Measurements from ENCODE around the gene FN3K. TPM values are rescaled to one million over a fixed set of nuclear protein-coding genes. Genes with fewer than 3 reads are reported as not detected.

The FN3K gene
- total and polyA plus RNA-seq, 2 of the 13 experiments (the other 11 are each of a cell fraction or from before 2014, with no cell fraction given), result 3.5 to 12.2 TPM

DNA sequence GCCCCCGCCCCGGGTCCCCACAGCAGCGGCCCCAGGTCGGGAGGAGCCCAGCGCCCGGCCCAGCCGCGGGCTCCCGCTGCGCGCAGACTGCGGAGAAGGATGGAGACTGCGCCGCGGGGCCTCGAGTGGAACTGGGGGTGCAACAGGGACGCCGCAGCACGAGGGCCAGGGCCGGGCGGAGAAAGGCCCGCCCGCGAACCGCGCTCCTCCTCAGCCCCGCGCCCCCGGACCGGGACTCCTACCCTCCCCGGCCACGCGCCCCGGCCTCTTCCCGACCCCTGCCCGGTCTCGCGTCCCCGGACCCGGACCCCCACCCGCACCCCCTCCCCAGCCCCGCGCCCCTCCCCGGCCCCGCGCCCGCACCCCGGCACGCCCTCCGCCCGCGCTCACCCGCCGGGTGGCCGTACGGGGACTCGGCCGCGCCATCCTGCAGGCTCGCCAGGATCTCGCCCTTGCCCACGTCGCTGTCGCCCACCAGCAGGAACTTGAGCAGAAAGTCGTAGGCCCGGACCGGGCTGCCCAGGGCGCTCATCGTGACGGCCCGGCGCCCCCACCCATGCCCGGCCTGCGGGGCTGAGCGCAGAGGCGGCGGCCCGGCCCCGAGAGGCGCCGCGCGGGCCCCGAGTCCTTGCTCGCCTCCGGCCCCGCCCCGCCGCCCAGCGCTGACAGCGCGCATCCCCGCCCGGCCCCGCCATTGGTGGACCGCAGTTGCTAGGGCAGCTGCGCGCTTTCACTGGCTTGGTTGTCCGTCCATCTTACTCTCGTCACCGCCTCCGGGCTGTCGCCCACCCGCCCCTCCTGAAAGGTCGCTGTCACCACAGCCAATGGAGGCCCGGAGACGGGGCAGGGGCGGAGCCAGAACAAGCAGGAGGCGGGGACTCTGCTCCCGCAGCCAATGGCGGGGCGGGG is 37.1 kb upstream of the FN3K start, which contains the start of gene RAB40B (continued):
- TF ChIP-seq, protein P1, sequence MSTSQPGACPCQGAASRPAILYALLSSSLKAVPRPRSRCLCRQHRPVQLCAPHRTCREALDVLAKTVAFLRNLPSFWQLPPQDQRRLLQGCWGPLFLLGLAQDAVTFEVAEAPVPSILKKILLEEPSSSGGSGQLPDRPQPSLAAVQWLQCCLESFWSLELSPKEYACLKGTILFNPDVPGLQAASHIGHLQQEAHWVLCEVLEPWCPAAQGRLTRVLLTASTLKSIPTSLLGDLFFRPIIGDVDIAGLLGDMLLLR (CRISPR knock-in tag; IDR thresholded peaks at IDR 0.05), result no peak
- TF ChIP-seq GABPA (IDR thresholded peaks at IDR 0.05; ENCODE audit: low read depth, low read length), result no peak
- TF ChIP-seq GABPA (CRISPR knock-in tag; IDR thresholded peaks at IDR 0.05; ENCODE audit: low read depth), result no peak
- TF ChIP-seq HMG20A (CRISPR knock-in tag; IDR thresholded peaks at IDR 0.05; ENCODE audit: borderline replicate concordance), result no peak
- TF ChIP-seq, protein P2, sequence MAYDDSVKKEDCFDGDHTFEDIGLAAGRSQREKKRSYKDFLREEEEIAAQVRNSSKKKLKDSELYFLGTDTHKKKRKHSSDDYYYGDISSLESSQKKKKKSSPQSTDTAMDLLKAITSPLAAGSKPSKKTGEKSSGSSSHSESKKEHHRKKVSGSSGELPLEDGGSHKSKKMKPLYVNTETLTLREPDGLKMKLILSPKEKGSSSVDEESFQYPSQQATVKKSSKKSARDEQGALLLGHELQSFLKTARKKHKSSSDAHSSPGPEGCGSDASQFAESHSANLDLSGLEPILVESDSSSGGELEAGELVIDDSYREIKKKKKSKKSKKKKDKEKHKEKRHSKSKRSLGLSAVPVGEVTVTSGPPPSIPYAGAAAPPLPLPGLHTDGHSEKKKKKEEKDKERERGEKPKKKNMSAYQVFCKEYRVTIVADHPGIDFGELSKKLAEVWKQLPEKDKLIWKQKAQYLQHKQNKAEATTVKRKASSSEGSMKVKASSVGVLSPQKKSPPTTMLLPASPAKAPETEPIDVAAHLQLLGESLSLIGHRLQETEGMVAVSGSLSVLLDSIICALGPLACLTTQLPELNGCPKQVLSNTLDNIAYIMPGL (CRISPR knock-in tag; IDR thresholded peaks at IDR 0.05; ENCODE audit: borderline replicate concordance in 1 of 2, low read depth in 1 of 2), result no peak
- TF ChIP-seq HNRNPL (IDR thresholded peaks at IDR 0.05; ENCODE audit: low read depth, low read length), result no peak
- TF ChIP-seq TBX2 (CRISPR knock-in tag; IDR thresholded peaks at IDR 0.05; ENCODE audit: borderline replicate concordance), result no peak
- TF ChIP-seq, protein P3, sequence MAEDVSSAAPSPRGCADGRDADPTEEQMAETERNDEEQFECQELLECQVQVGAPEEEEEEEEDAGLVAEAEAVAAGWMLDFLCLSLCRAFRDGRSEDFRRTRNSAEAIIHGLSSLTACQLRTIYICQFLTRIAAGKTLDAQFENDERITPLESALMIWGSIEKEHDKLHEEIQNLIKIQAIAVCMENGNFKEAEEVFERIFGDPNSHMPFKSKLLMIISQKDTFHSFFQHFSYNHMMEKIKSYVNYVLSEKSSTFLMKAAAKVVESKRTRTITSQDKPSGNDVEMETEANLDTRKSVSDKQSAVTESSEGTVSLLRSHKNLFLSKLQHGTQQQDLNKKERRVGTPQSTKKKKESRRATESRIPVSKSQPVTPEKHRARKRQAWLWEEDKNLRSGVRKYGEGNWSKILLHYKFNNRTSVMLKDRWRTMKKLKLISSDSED (CRISPR knock-in tag; IDR thresholded peaks at IDR 0.05), result no peak
- TF ChIP-seq ZSCAN30 (CRISPR knock-in tag; IDR thresholded peaks at IDR 0.05), result no peak
- TF ChIP-seq ZNF30 (CRISPR knock-in tag; IDR thresholded peaks at IDR 0.05), result no peak
- TF ChIP-seq, protein P4, sequence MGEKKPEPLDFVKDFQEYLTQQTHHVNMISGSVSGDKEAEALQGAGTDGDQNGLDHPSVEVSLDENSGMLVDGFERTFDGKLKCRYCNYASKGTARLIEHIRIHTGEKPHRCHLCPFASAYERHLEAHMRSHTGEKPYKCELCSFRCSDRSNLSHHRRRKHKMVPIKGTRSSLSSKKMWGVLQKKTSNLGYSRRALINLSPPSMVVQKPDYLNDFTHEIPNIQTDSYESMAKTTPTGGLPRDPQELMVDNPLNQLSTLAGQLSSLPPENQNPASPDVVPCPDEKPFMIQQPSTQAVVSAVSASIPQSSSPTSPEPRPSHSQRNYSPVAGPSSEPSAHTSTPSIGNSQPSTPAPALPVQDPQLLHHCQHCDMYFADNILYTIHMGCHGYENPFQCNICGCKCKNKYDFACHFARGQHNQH (CRISPR knock-in tag; IDR thresholded peaks at IDR 0.05), result no peak
- TF ChIP-seq SCMH1 (CRISPR knock-in tag; IDR thresholded peaks at IDR 0.05; ENCODE audit: borderline replicate concordance), result no peak
- TF ChIP-seq, protein P5, sequence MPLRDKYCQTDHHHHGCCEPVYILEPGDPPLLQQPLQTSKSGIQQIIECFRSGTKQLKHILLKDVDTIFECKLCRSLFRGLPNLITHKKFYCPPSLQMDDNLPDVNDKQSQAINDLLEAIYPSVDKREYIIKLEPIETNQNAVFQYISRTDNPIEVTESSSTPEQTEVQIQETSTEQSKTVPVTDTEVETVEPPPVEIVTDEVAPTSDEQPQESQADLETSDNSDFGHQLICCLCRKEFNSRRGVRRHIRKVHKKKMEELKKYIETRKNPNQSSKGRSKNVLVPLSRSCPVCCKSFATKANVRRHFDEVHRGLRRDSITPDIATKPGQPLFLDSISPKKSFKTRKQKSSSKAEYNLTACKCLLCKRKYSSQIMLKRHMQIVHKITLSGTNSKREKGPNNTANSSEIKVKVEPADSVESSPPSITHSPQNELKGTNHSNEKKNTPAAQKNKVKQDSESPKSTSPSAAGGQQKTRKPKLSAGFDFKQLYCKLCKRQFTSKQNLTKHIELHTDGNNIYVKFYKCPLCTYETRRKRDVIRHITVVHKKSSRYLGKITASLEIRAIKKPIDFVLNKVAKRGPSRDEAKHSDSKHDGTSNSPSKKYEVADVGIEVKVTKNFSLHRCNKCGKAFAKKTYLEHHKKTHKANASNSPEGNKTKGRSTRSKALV (CRISPR knock-in tag; IDR thresholded peaks at IDR 0.05), result no peak
- no peak for TF ChIP-seq ZNF138 (CRISPR knock-in tag; IDR thresholded peaks at IDR 0.05; ENCODE audit: low read depth)
- no peak for TF ChIP-seq SRSF4 (IDR thresholded peaks at IDR 0.05; ENCODE audit: low read depth, low read length, poor library complexity, severe bottlenecking)
- TF ChIP-seq, protein P6, sequence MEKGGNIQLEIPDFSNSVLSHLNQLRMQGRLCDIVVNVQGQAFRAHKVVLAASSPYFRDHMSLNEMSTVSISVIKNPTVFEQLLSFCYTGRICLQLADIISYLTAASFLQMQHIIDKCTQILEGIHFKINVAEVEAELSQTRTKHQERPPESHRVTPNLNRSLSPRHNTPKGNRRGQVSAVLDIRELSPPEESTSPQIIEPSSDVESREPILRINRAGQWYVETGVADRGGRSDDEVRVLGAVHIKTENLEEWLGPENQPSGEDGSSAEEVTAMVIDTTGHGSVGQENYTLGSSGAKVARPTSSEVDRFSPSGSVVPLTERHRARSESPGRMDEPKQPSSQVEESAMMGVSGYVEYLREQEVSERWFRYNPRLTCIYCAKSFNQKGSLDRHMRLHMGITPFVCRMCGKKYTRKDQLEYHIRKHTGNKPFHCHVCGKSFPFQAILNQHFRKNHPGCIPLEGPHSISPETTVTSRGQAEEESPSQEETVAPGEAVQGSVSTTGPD (CRISPR knock-in tag; IDR thresholded peaks at IDR 0.05), result no peak
- TF ChIP-seq RELA (CRISPR knock-in tag; IDR thresholded peaks at IDR 0.05), result no peak
- TF ChIP-seq SUZ12 (IDR thresholded peaks at IDR 0.05; ENCODE audit: low read depth, low read length), result no peak
- no peak for TF ChIP-seq NRL (CRISPR knock-in tag; IDR thresholded peaks at IDR 0.05; ENCODE audit: borderline replicate concordance)
- TF ChIP-seq NCOA2 (CRISPR knock-in tag; IDR thresholded peaks at IDR 0.05), result no peak
- no peak for TF ChIP-seq MYNN (CRISPR knock-in tag; IDR thresholded peaks at IDR 0.05; ENCODE audit: low read depth)
- TF ChIP-seq DMAP1 (CRISPR knock-in tag; IDR thresholded peaks at IDR 0.05), result no peak
